Germinal center (tissue), 1 donor: ENCODE results near the gene AGAP1.

Experiments used
- DNase-seq: peaks from one replicate; pipeline ENCODE4 v3.0.0; 2012; ENCODE audit warnings: mixed read lengths, low spot score

AGAP1 gene

GRCh38 chr2:235533198-235533597 lies 39.4 kb downstream of the AGAP1 start:
- no peak for DNase-seq

GRCh38 chr2:235533616-235534385 lies 40.0 kb downstream of the AGAP1 start:
- no peak for DNase-seq

GRCh38 chr2:235534678-235535422 lies 41.0 kb downstream of the AGAP1 start:
- DNase-seq: no peak

- DNase-seq: no peak
Observed at GRCh38 chr2:235535423-235536130, 41.7 kb downstream of the AGAP1 start.

- DNase-seq: no peak
Observed at GRCh38 chr2:235536711-235537110, 42.9 kb downstream of the AGAP1 start.

- DNase-seq: no peak
Observed at GRCh38 chr2:235537186-235537585, 43.3 kb downstream of the AGAP1 start.

- no peak for DNase-seq
Observed at GRCh38 chr2:235537587-235537986, 43.7 kb downstream of the AGAP1 start.

GRCh38 chr2:235538144-235538639 lies 44.3 kb downstream of the AGAP1 start:
- DNase-seq: no peak

- no peak for DNase-seq
Observed at GRCh38 chr2:235538981-235539380, 45.1 kb downstream of the AGAP1 start.

GRCh38 chr2:235539773-235540172 lies 45.9 kb downstream of the AGAP1 start:
- DNase-seq: no peak

- no peak for DNase-seq
Observed at GRCh38 chr2:235541016-235541415, 47.2 kb downstream of the AGAP1 start.

GRCh38 chr2:235541838-235542549 lies 48.2 kb downstream of the AGAP1 start:
- DNase-seq: no peak

GRCh38 chr2:235542733-235543127 lies 48.9 kb downstream of the AGAP1 start:
- no peak for DNase-seq

GRCh38 chr2:235543128-235543750 lies 49.4 kb downstream of the AGAP1 start:
- DNase-seq: no peak

- no peak for DNase-seq
Observed at GRCh38 chr2:235543851-235544688, 50.2 kb downstream of the AGAP1 start.

- DNase-seq: no peak
Observed at GRCh38 chr2:235544689-235544969, 50.8 kb downstream of the AGAP1 start.

- no peak for DNase-seq
Observed at GRCh38 chr2:235545339-235546150, 51.7 kb downstream of the AGAP1 start.

GRCh38 chr2:235546151-235546435 lies 52.2 kb downstream of the AGAP1 start:
- no peak for DNase-seq

- no peak for DNase-seq
Observed at GRCh38 chr2:235546436-235546835, 52.6 kb downstream of the AGAP1 start.

- no peak for DNase-seq
Observed at GRCh38 chr2:235549735-235550377, 56.0 kb downstream of the AGAP1 start.
